Uterus (tissue), 2 donors: ENCODE results near the gene ATP6V1C2.

Source experiments
- POLR2A ChIP-seq, 2 donors: fragments of 450-650 bp; IDR thresholded peaks; one replicate each; pipeline ENCODE4 v1.6.1; 2016; ENCODE audit warnings: antibody characterized with exemption in 2 of 2, mild to moderate bottlenecking in 1 of 2, moderate library complexity in 1 of 2
- TF ChIP-seq, protein P1 (sequence below), 4 experiments: fragments of 200-600 bp in 2 of 4; fragments of 450-650 bp in 2 of 4; sonication (generic) in 2 of 4; IDR thresholded peaks; one replicate each; pipeline ENCODE4 v1.5.1; 2016 to 2019; ENCODE audit warnings: antibody characterized with exemption in 4 of 4, mild to moderate bottlenecking in 2 of 4, moderate library complexity in 1 of 4

DNA sequence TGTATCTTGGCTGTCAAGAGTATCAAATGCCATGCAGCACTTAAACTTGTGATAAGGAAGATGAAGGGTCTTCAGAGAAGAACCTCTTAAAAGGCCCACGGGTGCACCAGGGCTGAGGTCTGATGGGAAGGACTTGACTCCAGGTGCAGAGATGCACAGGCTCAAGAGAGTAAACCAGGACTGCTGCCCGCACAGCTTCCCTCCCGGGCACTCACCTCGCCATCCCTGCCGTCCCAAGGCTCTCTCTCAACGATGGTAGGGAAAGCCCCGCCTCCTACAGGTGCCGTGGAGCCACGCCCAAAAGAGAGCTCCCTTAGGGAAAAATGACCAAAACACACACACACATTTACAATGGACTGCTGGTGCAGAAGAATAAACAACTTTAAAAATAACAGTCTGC is 63.3 kb downstream of the ATP6V1C2 start:
- TF ChIP-seq, protein P1, sequence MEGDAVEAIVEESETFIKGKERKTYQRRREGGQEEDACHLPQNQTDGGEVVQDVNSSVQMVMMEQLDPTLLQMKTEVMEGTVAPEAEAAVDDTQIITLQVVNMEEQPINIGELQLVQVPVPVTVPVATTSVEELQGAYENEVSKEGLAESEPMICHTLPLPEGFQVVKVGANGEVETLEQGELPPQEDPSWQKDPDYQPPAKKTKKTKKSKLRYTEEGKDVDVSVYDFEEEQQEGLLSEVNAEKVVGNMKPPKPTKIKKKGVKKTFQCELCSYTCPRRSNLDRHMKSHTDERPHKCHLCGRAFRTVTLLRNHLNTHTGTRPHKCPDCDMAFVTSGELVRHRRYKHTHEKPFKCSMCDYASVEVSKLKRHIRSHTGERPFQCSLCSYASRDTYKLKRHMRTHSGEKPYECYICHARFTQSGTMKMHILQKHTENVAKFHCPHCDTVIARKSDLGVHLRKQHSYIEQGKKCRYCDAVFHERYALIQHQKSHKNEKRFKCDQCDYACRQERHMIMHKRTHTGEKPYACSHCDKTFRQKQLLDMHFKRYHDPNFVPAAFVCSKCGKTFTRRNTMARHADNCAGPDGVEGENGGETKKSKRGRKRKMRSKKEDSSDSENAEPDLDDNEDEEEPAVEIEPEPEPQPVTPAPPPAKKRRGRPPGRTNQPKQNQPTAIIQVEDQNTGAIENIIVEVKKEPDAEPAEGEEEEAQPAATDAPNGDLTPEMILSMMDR (IDR thresholded peaks at IDR 0.05) = no peak
- no peak for TF ChIP-seq POLR2A (IDR thresholded peaks at IDR 0.05)
